Measurements from ENCODE around the gene VPS37C. TPM values are rescaled to one million over a fixed set of nuclear protein-coding genes. Genes with fewer than 3 reads are reported as not detected.
A peak's percentile ranks its signal among the peaks of the same experiment; 100 is the strongest.

VPS37C gene
- polyA plus RNA-seq, 2 donors, result 14.7 to 18.6 TPM

GRCh38 chr11:61116426-61117167, 44.6 kb downstream of the VPS37C start:
- H3K27ac ChIP-seq (ENCODE audit: low read depth in 2 of 2, low read length in 1 of 2), result no peak overlapping the region
- no peaks in the 10 kb centered on the region for H3K9me3 ChIP-seq (ENCODE audit: control insufficient read depth in 2 of 2, insufficient read depth in 1 of 2, low read depth in 1 of 2, low read length in 1 of 2)
- no peaks in the 10 kb centered on the region for H3K27me3 ChIP-seq (ENCODE audit: control insufficient read depth in 1 of 2, insufficient read depth in 2 of 2, low read length in 2 of 2)
- H3K4me3 ChIP-seq (ENCODE audit: low read depth in 1 of 2, low read length in 2 of 2), result no peak overlapping the region
- peaks cover 6 to 8% of the 10 kb centered on the region in 2 donors for H3K4me1 ChIP-seq (ENCODE audit: control insufficient read depth in 2 of 2, insufficient read depth in 2 of 2, low read length in 1 of 2)
- H3K36me3 ChIP-seq (ENCODE audit: control insufficient read depth in 2 of 2, insufficient read depth in 2 of 2, low read length in 1 of 2), result no peaks in the 10 kb centered on the region
- whole genome bisulfite sequencing, 2 donors, result 78 to 83% methylated on average over 7 of the region's 7 CpGs

DNA sequence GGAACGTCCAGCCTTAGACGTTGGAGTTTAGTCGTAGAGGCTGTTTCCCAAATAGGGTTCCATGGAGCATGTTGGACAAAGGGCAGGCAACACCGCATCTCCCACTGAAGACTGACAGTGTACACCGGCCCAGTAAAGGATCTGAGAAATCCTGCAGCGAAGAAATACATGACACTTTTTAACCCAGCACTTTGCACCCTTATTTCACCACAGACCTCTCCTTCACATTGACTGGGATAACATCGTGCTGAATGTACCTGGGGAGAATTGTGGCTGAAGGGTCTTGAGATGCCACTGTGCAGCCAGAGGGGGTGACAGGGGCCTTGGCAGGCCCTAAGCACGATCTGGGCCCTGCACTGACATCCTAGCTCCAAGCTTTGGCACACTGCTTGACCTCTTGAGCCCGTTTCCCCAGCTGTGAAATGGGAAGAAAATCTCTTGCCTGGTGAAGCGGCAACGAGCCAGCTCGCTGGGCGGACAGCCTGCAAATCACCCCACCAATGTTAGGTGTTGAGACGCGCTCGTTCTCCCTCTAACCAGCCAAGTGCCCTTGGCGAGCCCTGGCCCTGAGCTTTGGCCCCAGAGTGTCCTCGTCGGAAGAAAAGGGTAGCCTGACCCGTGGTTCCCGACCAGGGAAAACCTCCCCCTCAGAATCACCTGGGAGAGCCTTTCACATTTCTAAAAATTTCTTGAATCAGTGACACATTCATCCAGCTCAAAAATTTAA, 45.6 kb downstream of the VPS37C start:
- Histone ChIP-seq H3K4me1 (ENCODE audit: control insufficient read depth in 2 of 2, insufficient read depth in 2 of 2, low read length in 1 of 2) (peaks cover 0 to 1% of the 10 kb centered on the region in 2 donors), H3K4me3 (ENCODE audit: low read depth in 1 of 2, low read length in 2 of 2) (no peak overlapping the region), H3K27ac (ENCODE audit: low read depth in 2 of 2, low read length in 1 of 2) (no peak overlapping the region), H3K27me3 (ENCODE audit: control insufficient read depth in 1 of 2, insufficient read depth in 2 of 2, low read length in 2 of 2) (no peaks in the 10 kb centered on the region), H3K9me3 (ENCODE audit: control insufficient read depth in 2 of 2, insufficient read depth in 1 of 2, low read depth in 1 of 2, low read length in 1 of 2) (no peaks in the 10 kb centered on the region), H3K36me3 (ENCODE audit: control insufficient read depth in 2 of 2, insufficient read depth in 2 of 2, low read length in 1 of 2) (peaks cover 0 to 2% of the 10 kb centered on the region in 2 donors)
- WGBS, 2 donors, result 85 to 87% methylated on average over 21 of the region's 21 CpGs

DNA sequence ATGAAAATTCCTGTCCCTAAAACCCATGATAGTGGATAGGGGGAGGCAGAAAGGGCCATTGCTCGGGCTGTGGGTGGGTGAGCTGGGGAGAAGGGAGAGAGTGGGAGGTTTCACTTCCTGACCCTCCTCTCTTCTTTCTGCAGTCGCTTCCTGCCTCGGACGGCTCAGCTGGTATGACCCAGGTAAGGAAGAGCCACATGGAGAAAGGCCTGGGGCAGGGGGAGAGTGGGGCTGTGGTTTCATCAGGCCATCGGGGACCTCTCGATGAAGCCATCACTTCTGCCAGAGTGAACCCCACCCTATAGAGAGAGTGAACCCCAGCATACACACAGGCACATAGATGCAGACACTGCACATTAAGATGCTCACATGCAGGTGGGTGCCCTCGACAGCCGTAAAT, 46.3 kb downstream of the VPS37C start:
- 65 to 75% methylated on average over 8 of the region's 8 CpGs for WGBS, 2 donors
- no peaks in the 10 kb centered on the region for H3K4me1 ChIP-seq (ENCODE audit: control insufficient read depth in 2 of 2, insufficient read depth in 2 of 2, low read length in 1 of 2)
- H3K9me3 ChIP-seq (ENCODE audit: control insufficient read depth in 2 of 2, insufficient read depth in 1 of 2, low read depth in 1 of 2, low read length in 1 of 2), result no peaks in the 10 kb centered on the region

GRCh38 chr11:61113201-61113600, 48.0 kb downstream of the VPS37C start:
- WGBS, 2 donors, result 82 to 85% methylated on average over 9 of the region's 9 CpGs
- no peak overlapping the region for H3K4me3 ChIP-seq (ENCODE audit: low read depth in 1 of 2, low read length in 2 of 2)
- no peaks in the 10 kb centered on the region for H3K4me1 ChIP-seq (ENCODE audit: control insufficient read depth in 2 of 2, insufficient read depth in 2 of 2, low read length in 1 of 2)
- no peaks in the 10 kb centered on the region for H3K9me3 ChIP-seq (ENCODE audit: control insufficient read depth in 2 of 2, insufficient read depth in 1 of 2, low read depth in 1 of 2, low read length in 1 of 2)
- H3K27ac ChIP-seq (ENCODE audit: low read depth in 2 of 2, low read length in 1 of 2), result no peak overlapping the region
- H3K36me3 ChIP-seq (ENCODE audit: control insufficient read depth in 2 of 2, insufficient read depth in 2 of 2, low read length in 1 of 2), result peaks cover 0 to 2% of the 10 kb centered on the region in 2 donors
- no peaks in the 10 kb centered on the region for H3K27me3 ChIP-seq (ENCODE audit: control insufficient read depth in 1 of 2, insufficient read depth in 2 of 2, low read length in 2 of 2)

More for the DNA sequence above, 46.3 kb downstream of the VPS37C start:
- no peaks in the 10 kb centered on the region for H3K27me3 ChIP-seq (ENCODE audit: control insufficient read depth in 1 of 2, insufficient read depth in 2 of 2, low read length in 2 of 2)
- no peak overlapping the region for H3K4me3 ChIP-seq (ENCODE audit: low read depth in 1 of 2, low read length in 2 of 2)
- peaks cover 0 to 2% of the 10 kb centered on the region in 2 donors for H3K36me3 ChIP-seq (ENCODE audit: control insufficient read depth in 2 of 2, insufficient read depth in 2 of 2, low read length in 1 of 2)
- H3K27ac ChIP-seq (ENCODE audit: low read depth in 2 of 2, low read length in 1 of 2), result no peak overlapping the region

DNA sequence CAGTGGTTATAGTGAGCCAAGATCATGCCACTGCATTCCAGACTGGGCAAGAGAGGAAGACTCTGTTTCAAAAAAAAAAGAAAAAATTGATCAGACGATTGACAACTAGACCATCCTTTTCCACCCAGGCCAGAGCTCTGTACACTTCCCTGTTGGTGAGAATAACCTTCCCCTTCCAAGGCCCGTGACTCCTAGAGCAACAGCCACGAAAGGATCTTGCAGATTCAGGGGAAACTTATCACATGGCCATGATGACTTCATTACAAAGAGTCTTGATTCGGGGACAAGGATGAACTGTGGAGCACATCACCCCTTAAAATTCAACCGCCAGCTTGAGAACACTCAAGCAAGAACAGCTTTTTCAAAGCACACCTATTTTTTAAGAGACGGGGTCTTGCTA, 48.7 kb downstream of the VPS37C start:
- Histone ChIP-seq H3K27ac (ENCODE audit: low read depth in 2 of 2, low read length in 1 of 2) (no peak overlapping the region), H3K36me3 (ENCODE audit: control insufficient read depth in 2 of 2, insufficient read depth in 2 of 2, low read length in 1 of 2) (peaks cover 0 to 2% of the 10 kb centered on the region in 2 donors), H3K9me3 (ENCODE audit: control insufficient read depth in 2 of 2, insufficient read depth in 1 of 2, low read depth in 1 of 2, low read length in 1 of 2) (no peaks in the 10 kb centered on the region), H3K27me3 (ENCODE audit: control insufficient read depth in 1 of 2, insufficient read depth in 2 of 2, low read length in 2 of 2) (no peaks in the 10 kb centered on the region), H3K4me3 (ENCODE audit: low read depth in 1 of 2, low read length in 2 of 2) (no peak overlapping the region), H3K4me1 (ENCODE audit: control insufficient read depth in 2 of 2, insufficient read depth in 2 of 2, low read length in 1 of 2) (no peaks in the 10 kb centered on the region)
- WGBS, 2 donors, result 90% methylated on average over 6 of the region's 6 CpGs

DNA sequence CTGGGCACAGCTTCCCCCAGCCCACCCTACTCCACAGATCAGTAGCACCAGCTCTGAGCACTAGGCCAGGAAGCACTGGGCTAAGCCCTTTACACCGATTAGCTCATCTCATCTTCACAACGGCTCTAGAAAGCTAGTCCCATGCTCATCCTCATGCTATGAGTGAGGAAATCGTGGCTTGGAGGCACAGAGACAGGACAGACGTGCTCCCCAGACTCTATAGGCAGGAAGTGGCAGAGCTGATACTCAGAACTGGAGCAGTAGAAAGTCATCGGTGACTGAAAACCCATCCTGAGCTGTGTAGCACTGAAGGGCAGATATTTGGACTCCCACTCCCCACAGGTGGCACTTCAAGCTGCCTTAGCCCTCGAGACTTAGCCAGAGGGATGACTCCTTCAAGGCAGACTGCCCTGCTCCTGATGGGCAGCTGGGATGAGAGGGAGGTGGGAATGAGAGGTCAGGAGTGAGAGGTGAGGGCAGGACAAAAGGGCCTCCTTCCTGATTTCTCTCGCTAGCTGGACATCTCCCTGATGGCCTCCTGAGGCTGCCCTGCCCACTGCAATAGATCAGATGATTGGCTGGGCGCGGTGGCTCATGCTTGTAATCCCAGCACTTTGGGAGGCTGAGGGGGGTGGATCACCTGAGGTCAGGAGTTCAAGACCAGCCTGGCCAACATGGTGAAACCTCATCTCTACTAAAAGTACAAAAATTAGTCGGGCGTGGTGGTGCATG, 49.3 kb downstream of the VPS37C start:
- Histone ChIP-seq H3K27ac (ENCODE audit: low read depth in 2 of 2, low read length in 1 of 2) (peak overlapping the region in 1 of 2 donors; percentile 6), H3K36me3 (ENCODE audit: control insufficient read depth in 2 of 2, insufficient read depth in 2 of 2, low read length in 1 of 2) (peaks cover 0 to 2% of the 10 kb centered on the region in 2 donors), H3K4me3 (ENCODE audit: low read depth in 1 of 2, low read length in 2 of 2) (no peak overlapping the region), H3K9me3 (ENCODE audit: control insufficient read depth in 2 of 2, insufficient read depth in 1 of 2, low read depth in 1 of 2, low read length in 1 of 2) (no peaks in the 10 kb centered on the region), H3K4me1 (ENCODE audit: control insufficient read depth in 2 of 2, insufficient read depth in 2 of 2, low read length in 1 of 2) (no peaks in the 10 kb centered on the region), H3K27me3 (ENCODE audit: control insufficient read depth in 1 of 2, insufficient read depth in 2 of 2, low read length in 2 of 2) (no peaks in the 10 kb centered on the region)
- WGBS, 2 donors, result 76 to 81% methylated on average over 11 of the region's 11 CpGs

DNA sequence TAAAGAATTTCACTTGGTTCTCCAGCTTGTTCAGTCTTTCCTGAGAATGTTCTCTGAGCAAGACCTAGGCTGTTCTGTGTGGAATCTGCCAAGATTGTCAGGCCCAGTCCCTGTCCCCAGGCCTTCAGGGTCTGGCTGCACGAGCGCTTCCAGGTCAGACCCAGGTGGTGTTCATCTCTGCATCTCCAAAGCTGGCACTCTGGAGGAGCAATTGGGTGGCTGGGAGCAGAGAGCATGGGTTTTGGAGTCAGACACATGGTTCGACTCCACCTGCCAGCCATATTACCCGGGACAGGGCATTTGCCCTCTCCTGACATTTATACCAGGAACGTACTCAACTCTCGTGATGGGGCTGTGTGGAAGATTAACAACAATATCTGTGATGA, 50.2 kb downstream of the VPS37C start:
- no peak overlapping the region for H3K4me3 ChIP-seq (ENCODE audit: low read depth in 1 of 2, low read length in 2 of 2)
- peaks cover 0 to 2% of the 10 kb centered on the region in 2 donors for H3K36me3 ChIP-seq (ENCODE audit: control insufficient read depth in 2 of 2, insufficient read depth in 2 of 2, low read length in 1 of 2)
- no peak overlapping the region for H3K27ac ChIP-seq (ENCODE audit: low read depth in 2 of 2, low read length in 1 of 2)
- H3K27me3 ChIP-seq (ENCODE audit: control insufficient read depth in 1 of 2, insufficient read depth in 2 of 2, low read length in 2 of 2), result no peaks in the 10 kb centered on the region
- 86 to 87% methylated on average over 6 of the region's 6 CpGs for WGBS, 2 donors
- no peaks in the 10 kb centered on the region for H3K4me1 ChIP-seq (ENCODE audit: control insufficient read depth in 2 of 2, insufficient read depth in 2 of 2, low read length in 1 of 2)
- no peaks in the 10 kb centered on the region for H3K9me3 ChIP-seq (ENCODE audit: control insufficient read depth in 2 of 2, insufficient read depth in 1 of 2, low read depth in 1 of 2, low read length in 1 of 2)

DNA sequence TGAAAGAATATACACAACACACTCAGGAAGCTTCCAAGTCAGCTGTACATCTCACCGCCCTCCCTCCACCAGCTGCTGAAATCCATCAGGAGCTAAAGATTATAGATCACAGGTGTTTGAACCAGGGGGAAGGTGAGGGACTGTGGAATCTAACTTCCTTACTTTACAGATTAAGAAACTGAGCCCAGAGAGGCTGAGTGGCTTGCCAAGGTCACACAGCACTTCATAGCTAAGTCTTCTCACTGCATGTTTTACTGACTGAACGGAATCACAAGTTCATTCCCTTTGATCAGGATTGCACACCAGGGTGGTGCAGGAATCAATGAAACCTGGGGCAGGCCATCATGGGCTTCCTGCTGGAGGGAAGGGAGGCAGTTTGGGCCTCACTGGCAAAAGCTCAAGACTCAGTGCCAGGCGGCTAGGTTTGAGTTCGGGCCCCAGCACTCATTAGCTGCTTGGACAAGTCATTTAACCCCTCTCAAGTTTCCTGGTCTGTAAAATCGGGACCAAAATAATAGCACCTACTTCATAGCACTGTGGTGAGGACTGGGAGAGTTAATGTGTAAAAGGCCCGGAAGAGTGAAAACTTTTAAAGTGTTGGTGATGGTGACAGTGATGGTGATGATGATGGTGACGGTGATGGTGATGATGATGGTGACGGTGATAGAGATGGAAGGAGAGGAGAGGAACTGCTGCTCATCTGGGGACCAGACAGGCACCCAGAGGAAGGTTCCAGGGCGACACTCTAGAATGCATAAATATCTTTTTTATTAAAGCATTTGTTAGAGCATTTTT, 50.8 kb downstream of the VPS37C start:
- Histone ChIP-seq H3K9me3 (ENCODE audit: control insufficient read depth in 2 of 2, insufficient read depth in 1 of 2, low read depth in 1 of 2, low read length in 1 of 2) (no peaks in the 10 kb centered on the region), H3K4me3 (ENCODE audit: low read depth in 1 of 2, low read length in 2 of 2) (no peak overlapping the region), H3K27me3 (ENCODE audit: control insufficient read depth in 1 of 2, insufficient read depth in 2 of 2, low read length in 2 of 2) (no peaks in the 10 kb centered on the region), H3K36me3 (ENCODE audit: control insufficient read depth in 2 of 2, insufficient read depth in 2 of 2, low read length in 1 of 2) (peaks cover 0 to 2% of the 10 kb centered on the region in 2 donors), H3K27ac (ENCODE audit: low read depth in 2 of 2, low read length in 1 of 2) (no peak overlapping the region), H3K4me1 (ENCODE audit: control insufficient read depth in 2 of 2, insufficient read depth in 2 of 2, low read length in 1 of 2) (no peaks in the 10 kb centered on the region)
- WGBS, 2 donors, result 82 to 84% methylated on average over 9 of the region's 9 CpGs

- no peaks in the 10 kb centered on the region for H3K27me3 ChIP-seq (ENCODE audit: control insufficient read depth in 1 of 2, insufficient read depth in 2 of 2, low read length in 2 of 2)
- H3K9me3 ChIP-seq (ENCODE audit: control insufficient read depth in 2 of 2, insufficient read depth in 1 of 2, low read depth in 1 of 2, low read length in 1 of 2), result no peaks in the 10 kb centered on the region
- H3K4me3 ChIP-seq (ENCODE audit: low read depth in 1 of 2, low read length in 2 of 2), result no peak overlapping the region
- peaks cover 0 to 2% of the 10 kb centered on the region in 2 donors for H3K36me3 ChIP-seq (ENCODE audit: control insufficient read depth in 2 of 2, insufficient read depth in 2 of 2, low read length in 1 of 2)
- 81 to 83% methylated on average over 8 of the region's 8 CpGs for WGBS, 2 donors
- H3K27ac ChIP-seq (ENCODE audit: low read depth in 2 of 2, low read length in 1 of 2), result no peak overlapping the region
- H3K4me1 ChIP-seq (ENCODE audit: control insufficient read depth in 2 of 2, insufficient read depth in 2 of 2, low read length in 1 of 2), result no peaks in the 10 kb centered on the region
These were observed 51.6 kb downstream of the VPS37C start for GRCh38 chr11:61109671-61110070.

Data from esophagus (tissue), 2 donors.